ENCODE results near the gene NECTIN3.

DNA sequence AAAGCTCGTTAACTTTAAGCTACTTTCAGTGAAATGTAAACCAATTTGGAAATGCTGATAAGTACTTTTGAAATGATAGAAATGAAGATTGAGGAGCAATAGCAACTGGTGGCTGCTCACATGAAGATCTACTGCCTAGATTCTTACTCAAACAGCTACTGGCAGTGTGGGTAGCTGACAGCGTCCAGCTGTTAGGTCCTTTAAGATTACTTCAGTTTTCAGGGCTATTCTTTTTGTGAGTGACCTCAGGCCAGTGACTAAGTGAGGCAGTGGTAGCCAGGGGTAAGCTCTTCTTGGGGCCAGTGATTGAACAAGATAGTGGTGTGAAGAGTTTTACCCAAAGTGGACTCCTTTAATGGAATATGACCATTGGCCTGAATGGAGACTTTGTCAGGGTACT lies 41.3 kb downstream of the NECTIN3 start:
- no peak for TF ChIP-seq POLR2A (IDR thresholded peaks at IDR 0.05; ENCODE audit: low read depth, low read length)
- TF ChIP-seq, protein P1, sequence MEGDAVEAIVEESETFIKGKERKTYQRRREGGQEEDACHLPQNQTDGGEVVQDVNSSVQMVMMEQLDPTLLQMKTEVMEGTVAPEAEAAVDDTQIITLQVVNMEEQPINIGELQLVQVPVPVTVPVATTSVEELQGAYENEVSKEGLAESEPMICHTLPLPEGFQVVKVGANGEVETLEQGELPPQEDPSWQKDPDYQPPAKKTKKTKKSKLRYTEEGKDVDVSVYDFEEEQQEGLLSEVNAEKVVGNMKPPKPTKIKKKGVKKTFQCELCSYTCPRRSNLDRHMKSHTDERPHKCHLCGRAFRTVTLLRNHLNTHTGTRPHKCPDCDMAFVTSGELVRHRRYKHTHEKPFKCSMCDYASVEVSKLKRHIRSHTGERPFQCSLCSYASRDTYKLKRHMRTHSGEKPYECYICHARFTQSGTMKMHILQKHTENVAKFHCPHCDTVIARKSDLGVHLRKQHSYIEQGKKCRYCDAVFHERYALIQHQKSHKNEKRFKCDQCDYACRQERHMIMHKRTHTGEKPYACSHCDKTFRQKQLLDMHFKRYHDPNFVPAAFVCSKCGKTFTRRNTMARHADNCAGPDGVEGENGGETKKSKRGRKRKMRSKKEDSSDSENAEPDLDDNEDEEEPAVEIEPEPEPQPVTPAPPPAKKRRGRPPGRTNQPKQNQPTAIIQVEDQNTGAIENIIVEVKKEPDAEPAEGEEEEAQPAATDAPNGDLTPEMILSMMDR (conservative IDR thresholded peaks at IDR 0.05; ENCODE audit: low read depth, low read length), result no peak
- no peak for TF ChIP-seq RFX5 (IDR thresholded peaks at IDR 0.05; ENCODE audit: low read depth, low read length)

Data from IMR-90 (cell line).